Smooth muscle cell (in vitro differentiated cells): ENCODE data around the gene FOXQ1. TPM values are rescaled to one million over a fixed set of nuclear protein-coding genes. Genes with fewer than 3 reads are reported as not detected.

Experiments used
- DNase-seq: peaks from one replicate; lab custom pipeline; 2025; ENCODE audit not compliant: unreplicated experiment; lab: John Stamatoyannopoulos, UW
- H2AFZ ChIP-seq: fragments of 200-600 bp; sonication (generic); 2 replicates; pipeline ENCODE4 v1.6.0; 2016; ENCODE audit warnings: antibody characterized with exemption, low read depth, mild to moderate bottlenecking
- H3F3A ChIP-seq: fragments of 200-600 bp; sonication (generic); 2 replicates; pipeline ENCODE4 v1.6.0; 2017; ENCODE audit warnings: antibody characterized with exemption, low read depth
- H3K27ac ChIP-seq: fragments of 200-600 bp; sonication (generic); 2 replicates; pipeline ENCODE4 v1.5.1; 2016; ENCODE audit warnings: low read depth, mild to moderate bottlenecking
- H3K27me3 ChIP-seq: fragments of 200-600 bp; sonication (generic); 2 replicates; pipeline ENCODE4 v1.6.1; 2016; ENCODE audit warnings: low read depth, mild to moderate bottlenecking
- H3K36me3 ChIP-seq: fragments of 200-600 bp; sonication (generic); 2 replicates; pipeline ENCODE4 v1.5.1; 2016; ENCODE audit warnings: low read depth
- H3K4me1 ChIP-seq: fragments of 200-600 bp; sonication (generic); 2 replicates; pipeline ENCODE4 v1.5.1; 2016; ENCODE audit warnings: low read depth
- H3K4me2 ChIP-seq: fragments of 200-600 bp; sonication (generic); 2 replicates; pipeline ENCODE4 v1.6.0; 2016; ENCODE audit warnings: mild to moderate bottlenecking
- H3K4me3 ChIP-seq: fragments of 200-600 bp; sonication (generic); 2 replicates; pipeline ENCODE4 v1.5.1; 2016; ENCODE audit warnings: mild to moderate bottlenecking
- H3K79me2 ChIP-seq: fragments of 200-600 bp; sonication (generic); 2 replicates; pipeline ENCODE4 v1.6.0; 2016; ENCODE audit warnings: low read depth, mild to moderate bottlenecking
- H3K9ac ChIP-seq: fragments of 200-600 bp; sonication (generic); 2 replicates; pipeline ENCODE4 v1.6.0; 2016; ENCODE audit warnings: low read depth
- H3K9me3 ChIP-seq: fragments of 200-600 bp; sonication (generic); replicated peaks from 2 replicates; pipeline ENCODE4 v1.5.1; 2016; ENCODE audit warnings: low read depth
- H4K20me1 ChIP-seq: fragments of 200-600 bp; sonication (generic); 2 replicates; pipeline ENCODE4 v1.6.0; 2016; ENCODE audit warnings: low read depth
- CTCF ChIP-seq: fragments of 200-600 bp; sonication (generic); IDR thresholded peaks from 2 replicates; pipeline ENCODE4 v1.5.1; 2017; ENCODE audit warnings: borderline replicate concordance, mild to moderate bottlenecking, antibody characterized with exemption; ENCODE audit not compliant: insufficient read depth, poor library complexity, severe bottlenecking
- WGBS: methylation state at CpG from one replicate; pipeline ENCODE4 v1.1.7; 2016; ENCODE audit warnings: low lambda C conversion rate; 5-methylcytosine and 5-hydroxymethylcytosine counted together
- polyA plus RNA-seq: library from polyadenylated mRNA; unstranded; fragments of >200 nt; fragmentation: Nextera tagmentation; extraction: Ambion mirVana; gene quantifications from 2 replicates; pipeline ENCODE4 v1.2.1, GENCODE V29; 2016
- total RNA-seq: library from RNA; depleted of rRNA; stranded (reverse); fragments of >200 nt; gene quantifications from 2 replicates; pipeline ENCODE4 v1.2.3, GENCODE V29; 2014

Gene FOXQ1
- total and polyA plus RNA-seq, 2 experiments from 2014 or later: 6.6 to 10.0 TPM

- no peaks in the 10 kb centered on the region for H3K79me2 ChIP-seq
- no peaks in the 10 kb centered on the region for H3F3A ChIP-seq
- no peak for DNase-seq
- H4K20me1 ChIP-seq: no peaks in the 10 kb centered on the region
- H2AFZ ChIP-seq: no peak overlapping the region
- H3K27ac ChIP-seq: peak overlapping the region; percentile 34
- no peaks in the 10 kb centered on the region for H3K9me3 ChIP-seq
- peak overlapping the region; percentile 30 for H3K4me2 ChIP-seq
- 55% methylated on average over 6 of the region's 6 CpGs for WGBS
- H3K9ac ChIP-seq: no peak overlapping the region
- H3K4me1 ChIP-seq: no peaks in the 10 kb centered on the region
- TF ChIP-seq CTCF: no peak
- no peak overlapping the region for H3K4me3 ChIP-seq
- no peaks in the 10 kb centered on the region for H3K36me3 ChIP-seq
- no peaks in the 10 kb centered on the region for H3K27me3 ChIP-seq
These were observed 13.8 kb downstream of the FOXQ1 start for GRCh38 chr6:1325461-1326309.

- H3K4me3 ChIP-seq: no peak overlapping the region
- no peak for TF ChIP-seq CTCF
- no peaks in the 10 kb centered on the region for H3K4me1 ChIP-seq
- H3K9ac ChIP-seq: no peak overlapping the region
- DNase-seq: no peak
- no peak overlapping the region for H2AFZ ChIP-seq
- no peaks in the 10 kb centered on the region for H3K9me3 ChIP-seq
- 65% methylated on average over 11 of the region's 11 CpGs for WGBS
- H3K36me3 ChIP-seq: no peaks in the 10 kb centered on the region
- no peaks in the 10 kb centered on the region for H3K27me3 ChIP-seq
- H3K27ac ChIP-seq: no peak overlapping the region
- H4K20me1 ChIP-seq: no peaks in the 10 kb centered on the region
- peak overlapping the region; percentile 30 for H3K4me2 ChIP-seq
- no peaks in the 10 kb centered on the region for H3F3A ChIP-seq
- H3K79me2 ChIP-seq: no peaks in the 10 kb centered on the region
These were observed 14.7 kb downstream of the FOXQ1 start for GRCh38 chr6:1326535-1327121.

- H2AFZ ChIP-seq: no peak overlapping the region
- no peak for TF ChIP-seq CTCF
- H3F3A ChIP-seq: no peaks in the 10 kb centered on the region
- no peaks in the 10 kb centered on the region for H3K36me3 ChIP-seq
- no peak overlapping the region for H3K4me2 ChIP-seq
- no peaks in the 10 kb centered on the region for H3K9me3 ChIP-seq
- H4K20me1 ChIP-seq: no peaks in the 10 kb centered on the region
- WGBS: 95% methylated on average over 8 of the region's 8 CpGs
- H3K27ac ChIP-seq: no peak overlapping the region
- DNase-seq: no peak
- H3K27me3 ChIP-seq: no peaks in the 10 kb centered on the region
- H3K79me2 ChIP-seq: no peaks in the 10 kb centered on the region
- no peaks in the 10 kb centered on the region for H3K4me1 ChIP-seq
- H3K9ac ChIP-seq: no peak overlapping the region
- H3K4me3 ChIP-seq: no peak overlapping the region
These were observed 15.7 kb downstream of the FOXQ1 start for GRCh38 chr6:1327630-1328029.
